PFSK-1 (cell line): ENCODE data around the gene TMX4.

Experiments used
- FOXP2 ChIP-seq: optimal IDR thresholded peaks from 2 replicates; pipeline ENCODE3; 2011; ENCODE audit warnings: borderline replicate concordance, control low read depth, inconsistent platforms; ENCODE audit not compliant: insufficient read depth; ENCODE audit errors: extremely low read length, extremely low read depth
- POLR2AphosphoS5 ChIP-seq: IDR thresholded peaks from 2 replicates; pipeline ENCODE4 v1.6.1; 2012; ENCODE audit warnings: low read depth, mild to moderate bottlenecking, control low read depth, low read length, moderate library complexity
- REST ChIP-seq, 2 experiments: IDR thresholded peaks; 2 replicates each; pipeline versions ENCODE4 v1.6.1 to v1.8.0; 2011 to 2012; ENCODE audit warnings: low read depth in 2 of 2, low read length in 2 of 2, control low read depth in 1 of 2, inconsistent platforms in 1 of 2, mild to moderate bottlenecking in 1 of 2, moderate library complexity in 1 of 2; ENCODE audit not compliant: insufficient read depth in 1 of 2
- SIN3A ChIP-seq: IDR thresholded peaks from 2 replicates; pipeline ENCODE4 v1.6.1; 2012; ENCODE audit warnings: mild to moderate bottlenecking, low read length, moderate library complexity, borderline replicate concordance; ENCODE audit not compliant: insufficient read depth
- TAF1 ChIP-seq: IDR thresholded peaks from 2 replicates; pipeline ENCODE4 v1.6.1; 2012; ENCODE audit warnings: low read length, control low read depth, borderline replicate concordance; ENCODE audit not compliant: insufficient read depth

TMX4 gene

GRCh38 chr20:8018958-8019245, 659 bp downstream of the TMX4 start:
- TF ChIP-seq POLR2AphosphoS5 (peak; percentile 33; the same call in 1 of the 2 replicates), REST (IDR thresholded peaks at IDR 0.05; ENCODE audit: insufficient read depth in 1 of 2, low read depth in 2 of 2, low read length in 2 of 2) (no peak)

GRCh38 chr20:8012724-8013123, 6.8 kb downstream of the TMX4 start:
- TF ChIP-seq TAF1 = no peak
- TF ChIP-seq POLR2AphosphoS5 = no peak
- TF ChIP-seq SIN3A = no peak

- TF ChIP-seq SIN3A (no peak), TAF1 (no peak), REST (IDR thresholded peaks at IDR 0.05; ENCODE audit: insufficient read depth in 1 of 2, low read depth in 2 of 2, low read length in 2 of 2) (no peak), POLR2AphosphoS5 (no peak), FOXP2 (no peak)
These were observed 10.8 kb downstream of the TMX4 start for GRCh38 chr20:8008733-8009132.

- TF ChIP-seq SIN3A = no peak
- TF ChIP-seq REST (IDR thresholded peaks at IDR 0.05; ENCODE audit: insufficient read depth in 1 of 2, low read depth in 2 of 2, low read length in 2 of 2) = no peak
- no peak for TF ChIP-seq TAF1
- no peak for TF ChIP-seq FOXP2
- TF ChIP-seq POLR2AphosphoS5 = no peak
These were observed 12.1 kb downstream of the TMX4 start for GRCh38 chr20:8007490-8007889.

- no peak for TF ChIP-seq FOXP2
- no peak for TF ChIP-seq SIN3A
- TF ChIP-seq POLR2AphosphoS5 = no peak
- no peak for TF ChIP-seq TAF1
- no peak for TF ChIP-seq REST (IDR thresholded peaks at IDR 0.05; ENCODE audit: insufficient read depth in 1 of 2, low read depth in 2 of 2, low read length in 2 of 2)
These were observed 13.8 kb downstream of the TMX4 start for GRCh38 chr20:8005575-8006366.
